ENCODE data around the gene SOAT2.

Gene SOAT2

DNA sequence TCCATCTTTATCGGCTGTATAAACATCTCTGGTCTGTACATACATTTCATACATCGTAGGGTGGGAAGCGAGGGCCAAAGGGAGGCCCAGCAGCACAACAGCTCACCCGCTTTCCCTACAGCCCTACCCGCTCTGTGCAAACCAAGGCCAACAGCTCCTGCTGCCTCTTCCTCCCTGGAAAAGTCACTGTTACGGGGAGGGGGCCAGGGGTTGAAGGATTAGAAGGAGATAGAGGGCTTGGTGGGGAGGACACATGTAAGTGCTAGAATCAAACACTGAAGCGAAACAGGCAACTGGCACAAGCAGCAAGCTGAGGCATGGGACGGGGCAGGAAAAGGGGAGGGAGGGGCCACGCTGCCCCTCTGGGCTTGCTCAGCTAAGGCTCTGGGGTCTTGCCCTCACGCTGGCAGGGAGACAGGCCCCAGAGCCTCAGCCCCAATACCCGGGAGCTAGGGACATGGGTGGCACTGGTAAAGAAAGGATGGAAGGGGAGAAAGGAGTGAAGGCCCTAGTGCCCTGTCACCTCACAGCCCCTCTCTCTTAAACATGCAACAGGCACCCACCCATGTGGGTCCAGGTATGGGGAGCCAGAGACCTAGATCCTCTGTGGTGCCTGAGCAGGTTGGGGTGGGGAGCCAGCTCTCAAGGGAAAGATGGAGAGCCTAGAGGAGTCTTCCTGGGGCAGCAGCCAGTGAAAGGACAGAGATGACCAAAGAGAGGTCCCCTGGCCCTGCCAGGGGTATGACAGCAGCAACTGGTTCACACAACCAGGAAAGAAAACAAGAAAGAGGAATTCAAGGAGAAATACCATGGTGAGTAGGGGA lies 38.5 kb upstream of the SOAT2 start:
- no peak for DNase-seq (ENCODE audit: low spot score)

DNA sequence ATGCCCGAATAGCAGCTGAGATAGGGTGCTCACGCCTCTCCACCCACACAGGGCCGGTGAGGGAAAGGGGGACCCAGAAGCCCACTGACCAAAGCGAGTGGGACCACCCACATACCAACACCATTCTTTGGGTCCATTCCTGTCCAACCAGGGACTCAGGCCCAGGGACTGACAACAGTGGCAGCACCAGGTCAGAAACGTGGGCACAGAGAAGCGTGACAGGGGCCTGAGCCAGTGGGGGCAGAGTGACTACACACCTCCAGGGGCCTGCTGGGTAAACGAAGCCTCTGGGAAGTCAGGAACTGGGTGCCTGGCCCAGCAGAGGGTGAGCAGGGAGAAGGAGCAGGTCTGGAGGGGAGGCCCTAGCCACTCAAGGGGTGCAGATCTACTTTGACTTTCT lies 37.8 kb upstream of the SOAT2 start:
- no peak for DNase-seq (ENCODE audit: low spot score)

GRCh38 chr12:53065975-53066931 lies 37.0 kb upstream of the SOAT2 start:
- DNase-seq (ENCODE audit: low spot score), result peak; percentile 92

DNA sequence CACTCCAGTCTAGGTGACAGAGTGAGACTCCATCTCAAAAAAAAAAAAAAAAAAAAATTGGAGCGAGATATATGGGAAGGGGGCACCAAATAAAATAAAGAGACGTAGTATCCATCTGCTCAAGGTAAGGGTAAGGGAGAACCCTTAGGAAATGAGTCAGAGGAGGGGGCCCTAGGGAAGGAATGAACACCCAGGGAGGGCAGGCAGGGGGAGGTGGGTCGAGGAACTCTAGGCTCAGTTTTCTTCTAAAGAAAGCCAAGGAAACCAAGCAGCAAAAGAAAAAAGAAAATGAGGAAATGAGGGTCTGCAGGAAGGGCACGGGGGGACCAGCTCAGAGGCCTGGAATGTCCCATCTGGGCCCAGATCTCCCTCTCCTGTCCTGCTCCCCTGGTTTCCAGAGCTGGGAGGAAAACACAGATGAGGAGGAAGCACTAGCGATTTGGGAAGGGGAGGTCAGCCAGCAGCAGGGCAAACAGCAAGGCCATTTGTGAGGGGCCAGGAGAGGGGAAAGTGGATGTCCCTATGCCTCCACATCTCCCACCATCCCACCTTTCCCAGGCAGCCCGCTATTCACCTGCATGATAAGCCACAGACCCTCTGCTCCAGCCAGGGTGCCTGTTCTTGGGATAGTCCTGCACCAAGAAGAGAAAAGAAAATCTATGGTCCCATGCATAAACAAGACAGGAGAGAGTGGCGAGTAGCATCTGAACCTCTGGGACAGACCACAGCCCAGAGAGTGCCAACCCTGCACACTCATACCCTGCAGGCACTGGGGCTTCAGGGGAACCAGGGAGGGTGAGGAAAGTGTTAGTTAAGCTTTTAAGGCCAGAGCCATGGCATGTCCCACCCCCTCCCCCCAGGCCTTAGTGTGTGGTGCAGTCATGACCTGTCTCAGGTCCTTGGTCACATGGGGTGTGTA lies 36.0 kb upstream of the SOAT2 start:
- DNase-seq (ENCODE audit: low spot score), result no peak

- no peak for DNase-seq (ENCODE audit: low spot score)
Observed at GRCh38 chr12:53067993-53068770, 35.1 kb upstream of the SOAT2 start.

GRCh38 chr12:53068811-53069585 lies 34.3 kb upstream of the SOAT2 start:
- no peak for DNase-seq (ENCODE audit: low spot score)

GRCh38 chr12:53069621-53070410 lies 33.5 kb upstream of the SOAT2 start:
- no peak for DNase-seq (ENCODE audit: low spot score)

DNA sequence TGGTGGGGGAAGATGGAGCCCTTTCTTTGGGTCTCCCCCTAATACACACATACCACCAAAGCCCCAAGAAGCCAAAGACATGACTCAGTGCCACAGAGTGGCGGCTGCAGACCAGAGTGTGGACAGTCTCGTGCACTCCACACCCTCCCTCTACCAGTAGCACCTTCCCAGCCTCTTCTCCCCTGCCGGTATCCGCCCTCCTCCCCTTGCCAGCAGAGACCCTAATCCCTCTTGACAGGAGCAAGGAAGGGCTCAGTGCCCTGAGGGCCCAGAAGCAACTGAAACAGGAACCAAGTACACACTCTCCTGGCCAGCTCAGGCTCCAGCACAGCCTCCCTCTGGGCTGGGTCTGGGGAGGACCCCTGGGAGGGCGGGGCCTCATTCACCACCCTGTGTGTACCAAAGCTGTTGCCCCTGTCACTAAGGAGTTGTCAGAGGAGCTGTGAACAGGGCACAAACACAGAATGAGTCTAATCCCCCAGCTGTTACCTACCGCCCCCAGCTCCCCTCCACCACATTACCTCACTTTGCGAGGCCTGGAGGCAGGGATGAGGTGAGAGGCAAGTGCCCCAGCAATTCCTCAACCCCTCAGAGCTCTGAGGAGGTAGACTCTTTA lies 32.3 kb upstream of the SOAT2 start:
- DNase-seq (ENCODE audit: low spot score), result no peak

GRCh38 chr12:53071591-53072551 lies 31.4 kb upstream of the SOAT2 start:
- DNase-seq (ENCODE audit: low spot score), result no peak

GRCh38 chr12:53073881-53074280 lies 29.4 kb upstream of the SOAT2 start:
- DNase-seq (ENCODE audit: low spot score), result no peak

- DNase-seq (ENCODE audit: low spot score), result no peak
Observed at GRCh38 chr12:53074283-53074998, 28.8 kb upstream of the SOAT2 start.

DNA sequence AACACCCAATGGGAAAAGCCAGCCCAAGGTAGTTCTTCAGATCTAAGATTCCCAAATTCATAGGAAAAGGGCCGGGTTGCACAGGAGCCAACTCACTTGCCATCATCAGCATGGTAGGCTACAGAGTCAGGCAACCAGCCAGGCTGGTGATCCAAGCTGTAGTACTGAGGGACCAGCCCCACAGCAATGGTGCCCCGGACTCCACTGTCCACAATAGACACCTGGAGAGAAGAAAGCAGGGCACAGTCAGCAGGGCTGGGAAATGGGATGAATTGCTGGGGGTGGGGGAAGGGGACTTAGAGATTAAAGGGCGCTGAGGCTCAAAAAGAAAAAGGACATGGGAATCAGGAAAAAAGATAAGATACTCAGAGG lies 28.3 kb upstream of the SOAT2 start:
- no peak for DNase-seq (ENCODE audit: low spot score)

- no peak for DNase-seq (ENCODE audit: low spot score)
Observed at GRCh38 chr12:53076461-53076860, 26.8 kb upstream of the SOAT2 start.

GRCh38 chr12:53077030-53077429 lies 26.3 kb upstream of the SOAT2 start:
- no peak for DNase-seq (ENCODE audit: low spot score)

DNA sequence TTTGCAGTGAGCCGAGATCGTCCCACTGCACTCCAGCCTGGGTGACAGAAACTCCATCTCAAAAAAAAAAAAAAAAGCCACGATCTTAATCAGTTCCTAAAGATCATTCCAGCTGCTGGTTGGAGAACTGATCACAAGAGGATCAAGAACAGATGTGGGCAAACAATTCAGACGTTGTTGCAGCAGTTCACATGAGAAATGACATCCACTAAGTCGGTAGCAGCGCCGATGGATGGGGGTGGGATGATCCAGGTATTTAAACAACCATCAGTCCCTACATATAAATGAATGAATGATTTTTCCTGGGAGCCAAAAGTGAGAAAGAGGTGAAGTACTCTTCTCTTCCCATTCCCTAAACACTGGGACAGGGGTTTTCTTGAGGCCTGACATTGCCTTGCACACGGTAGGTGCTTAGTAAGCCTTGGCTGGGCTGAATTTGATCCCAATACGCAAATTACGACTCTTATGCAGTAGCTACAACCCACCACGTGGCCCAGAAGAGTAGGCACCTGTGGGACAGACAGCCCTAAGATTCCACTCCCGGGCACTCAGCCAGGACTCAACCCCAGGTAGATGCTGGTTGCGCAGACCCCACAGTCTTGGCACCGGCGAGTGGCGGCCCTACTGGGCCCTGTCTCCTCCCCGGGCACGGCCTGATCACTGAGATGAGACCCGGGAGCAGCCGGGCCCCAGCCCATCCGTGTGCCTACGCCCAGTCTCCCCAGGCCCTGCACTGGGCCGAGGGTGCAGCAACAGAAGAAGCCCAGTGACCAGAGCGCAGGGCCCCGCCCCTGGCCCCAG lies 24.7 kb upstream of the SOAT2 start:
- no peak for DNase-seq (ENCODE audit: low spot score)

All from iPS-NIHi11 (cell line).